ENCODE results near the gene CEP170B.
"Not testable (repeated sequence)": the region's sequence is repeated elsewhere in the genome, so short reads cannot be mapped to it uniquely, and the experiment has no call there.

CEP170B gene

GRCh38 chr14:104888489-104889374 lies 23.7 kb downstream of the CEP170B start:
- no peak for DNase-seq (ENCODE audit: low read depth in 1 of 2, low spot score in 1 of 2)

GRCh38 chr14:104889375-104889757 lies 24.3 kb downstream of the CEP170B start:
- no peak for DNase-seq (ENCODE audit: low read depth in 1 of 2, low spot score in 1 of 2)

GRCh38 chr14:104890292-104890691 lies 25.2 kb downstream of the CEP170B start:
- DNase-seq (ENCODE audit: low read depth in 1 of 2, low spot score in 1 of 2) = not testable (repeated sequence)

- no peak for DNase-seq (ENCODE audit: low read depth in 1 of 2, low spot score in 1 of 2)
Measured at GRCh38 chr14:104891121-104891551, 26.1 kb downstream of the CEP170B start.

- no peak for DNase-seq (ENCODE audit: low read depth in 1 of 2, low spot score in 1 of 2)
Measured at GRCh38 chr14:104891664-104892530, 26.8 kb downstream of the CEP170B start.

DNA sequence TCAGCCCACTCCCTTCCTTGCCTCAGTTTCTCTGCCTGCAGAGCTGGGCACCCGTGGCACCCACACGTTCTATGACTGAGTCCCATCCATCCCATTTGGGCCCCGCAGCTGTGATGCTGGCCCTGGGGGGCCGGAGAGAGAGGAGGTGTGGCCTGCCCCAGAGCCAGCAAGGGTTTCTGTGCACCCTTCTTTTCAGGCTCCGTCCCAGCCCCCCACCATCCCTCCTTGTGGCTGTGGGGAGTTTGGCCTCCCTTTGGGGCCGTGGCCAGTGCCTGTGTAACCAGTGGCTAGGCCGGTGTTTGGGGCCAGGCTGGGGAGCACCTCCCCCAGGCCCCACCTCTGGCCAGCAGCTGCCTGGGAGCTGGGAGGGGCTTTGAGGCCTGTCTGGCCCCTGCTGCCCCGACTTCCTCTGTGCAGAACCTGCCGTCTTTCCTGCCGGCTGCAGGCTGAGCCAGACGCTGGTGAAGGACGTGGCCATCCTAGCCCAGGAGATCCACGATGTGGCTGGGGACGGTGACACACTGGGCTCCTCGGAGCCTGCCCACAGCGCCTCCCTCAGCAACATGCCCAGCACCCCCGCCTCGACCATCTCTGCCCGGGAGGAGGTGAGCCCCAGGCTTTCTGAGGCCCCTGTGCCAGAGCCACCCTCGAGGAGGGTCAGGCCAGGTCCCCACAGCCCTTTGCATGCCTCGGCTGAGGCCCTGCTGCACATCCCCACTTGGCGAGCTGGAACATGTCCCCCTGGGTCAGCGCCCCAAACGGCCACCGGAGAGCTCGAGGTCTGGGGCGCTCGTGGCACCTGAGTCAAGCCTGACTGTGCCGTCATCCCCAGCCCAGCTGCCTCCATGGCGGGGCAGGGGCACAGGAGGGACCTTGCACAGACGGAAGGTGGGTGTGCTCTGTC lies 27.7 kb downstream of the CEP170B start:
- no peak for DNase-seq (ENCODE audit: low read depth in 1 of 2, low spot score in 1 of 2)

DNA sequence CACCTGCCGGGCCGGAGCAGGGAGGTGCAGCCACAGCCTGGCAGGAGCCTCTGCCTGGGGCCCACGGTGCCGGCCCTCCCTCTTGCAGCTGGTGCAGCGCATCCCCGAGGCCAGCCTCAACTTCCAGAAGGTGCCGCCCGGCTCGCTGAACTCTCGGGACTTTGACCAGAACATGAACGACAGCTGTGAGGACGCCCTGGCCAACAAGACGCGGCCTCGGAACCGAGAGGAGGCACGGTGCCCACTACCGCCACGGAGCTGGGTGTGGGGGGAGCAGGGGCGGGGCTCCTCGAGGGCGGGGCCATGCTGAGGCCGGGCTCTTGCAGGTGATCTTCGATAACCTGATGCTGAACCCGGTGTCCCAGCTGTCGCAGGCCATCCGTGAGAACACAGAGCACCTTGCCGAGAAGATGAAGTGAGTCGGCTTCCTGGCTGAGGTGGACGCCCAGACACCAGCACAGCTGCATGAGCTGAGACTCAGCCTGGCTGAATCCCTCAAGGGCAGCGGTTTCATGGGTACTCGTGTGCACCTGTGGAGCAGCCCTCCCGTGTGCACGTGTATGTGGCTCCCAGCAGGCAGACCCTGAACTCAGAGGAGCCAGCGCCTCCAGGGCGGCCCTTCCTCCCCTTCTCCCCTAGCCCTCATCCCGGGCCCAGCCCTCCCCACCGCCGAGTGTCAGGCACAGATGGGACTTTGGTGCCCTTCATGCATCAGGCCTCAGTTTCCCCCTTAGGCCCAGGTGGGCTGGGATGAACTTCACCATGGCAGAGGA lies 28.6 kb downstream of the CEP170B start:
- no peak for DNase-seq (ENCODE audit: low read depth in 1 of 2, low spot score in 1 of 2)

GRCh38 chr14:104894331-104895206 lies 29.5 kb downstream of the CEP170B start:
- DNase-seq (ENCODE audit: low read depth in 1 of 2, low spot score in 1 of 2) = no peak

DNA sequence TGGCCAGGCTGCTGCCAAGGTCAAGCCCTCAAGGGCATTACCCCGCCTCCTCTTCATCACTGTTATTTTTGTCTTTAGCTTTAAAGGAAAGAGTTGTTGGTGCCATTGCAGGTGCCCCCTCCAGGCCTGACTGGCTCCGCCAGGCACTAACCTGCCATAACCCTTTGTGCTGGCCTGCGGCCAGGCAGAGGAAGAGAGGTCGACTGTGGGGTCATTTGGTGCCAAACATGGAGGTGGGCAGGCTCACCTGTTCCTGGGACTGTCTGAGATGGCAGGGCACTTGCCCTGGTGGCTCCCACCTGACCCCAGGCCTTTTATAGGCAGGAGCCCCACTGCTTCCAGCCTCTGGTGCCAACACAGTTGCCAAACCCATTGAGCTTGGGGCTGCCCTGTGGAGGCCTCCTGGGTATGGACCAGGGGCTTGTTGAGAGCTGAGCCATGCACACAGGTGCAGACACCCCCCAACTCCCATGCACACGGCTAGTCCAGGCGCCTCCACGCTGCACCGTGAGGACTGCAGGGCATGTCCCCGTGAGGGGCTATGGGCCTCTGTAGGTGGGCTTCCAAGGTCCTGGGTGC lies 30.2 kb downstream of the CEP170B start:
- DNase-seq (ENCODE audit: low read depth in 1 of 2, low spot score in 1 of 2) = no peak

DNA sequence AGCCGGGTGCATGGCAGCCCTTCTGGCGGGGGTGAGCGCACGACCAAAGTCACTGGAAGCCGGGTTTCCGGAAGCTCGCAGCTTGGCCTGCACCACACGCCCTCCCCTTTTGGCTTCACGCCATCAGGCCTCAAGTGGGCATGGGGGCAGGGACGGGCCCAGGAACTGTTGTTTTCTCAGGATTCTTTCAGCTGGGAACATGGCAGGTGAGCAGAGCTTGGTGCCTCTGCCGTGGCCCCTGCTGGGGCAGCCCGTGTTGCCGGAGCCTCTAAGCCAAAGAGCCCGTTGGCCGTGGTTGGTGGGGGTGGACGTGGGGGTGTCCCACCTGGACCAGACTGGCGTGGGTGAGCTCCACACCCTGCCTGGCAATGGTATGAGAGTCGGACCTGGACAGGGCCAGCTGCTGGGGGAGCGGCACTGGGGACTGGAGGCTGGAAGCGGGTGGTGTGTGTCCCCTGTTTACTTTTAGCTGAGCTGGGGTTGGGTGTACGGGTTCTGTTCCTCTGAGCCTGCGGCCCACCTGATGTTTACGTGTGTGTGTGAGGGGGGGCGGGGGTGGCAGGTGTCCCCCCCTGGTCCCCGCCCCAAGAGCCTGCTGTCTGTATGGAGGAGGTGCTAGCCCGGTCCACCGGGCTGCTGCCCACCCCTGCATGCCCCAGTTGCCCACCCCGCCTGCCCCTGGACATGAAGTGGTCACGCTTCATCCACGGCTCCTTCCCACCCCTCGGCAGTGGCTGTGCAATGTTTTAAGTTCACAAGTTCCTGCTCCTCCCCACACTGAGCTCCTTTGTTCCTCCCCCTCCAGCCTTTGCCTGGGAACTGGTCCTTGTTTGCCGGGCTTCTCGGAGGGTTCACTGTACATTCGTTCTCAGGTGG lies 31.0 kb downstream of the CEP170B start:
- no peak for DNase-seq (ENCODE audit: low read depth in 1 of 2, low spot score in 1 of 2)

DNA sequence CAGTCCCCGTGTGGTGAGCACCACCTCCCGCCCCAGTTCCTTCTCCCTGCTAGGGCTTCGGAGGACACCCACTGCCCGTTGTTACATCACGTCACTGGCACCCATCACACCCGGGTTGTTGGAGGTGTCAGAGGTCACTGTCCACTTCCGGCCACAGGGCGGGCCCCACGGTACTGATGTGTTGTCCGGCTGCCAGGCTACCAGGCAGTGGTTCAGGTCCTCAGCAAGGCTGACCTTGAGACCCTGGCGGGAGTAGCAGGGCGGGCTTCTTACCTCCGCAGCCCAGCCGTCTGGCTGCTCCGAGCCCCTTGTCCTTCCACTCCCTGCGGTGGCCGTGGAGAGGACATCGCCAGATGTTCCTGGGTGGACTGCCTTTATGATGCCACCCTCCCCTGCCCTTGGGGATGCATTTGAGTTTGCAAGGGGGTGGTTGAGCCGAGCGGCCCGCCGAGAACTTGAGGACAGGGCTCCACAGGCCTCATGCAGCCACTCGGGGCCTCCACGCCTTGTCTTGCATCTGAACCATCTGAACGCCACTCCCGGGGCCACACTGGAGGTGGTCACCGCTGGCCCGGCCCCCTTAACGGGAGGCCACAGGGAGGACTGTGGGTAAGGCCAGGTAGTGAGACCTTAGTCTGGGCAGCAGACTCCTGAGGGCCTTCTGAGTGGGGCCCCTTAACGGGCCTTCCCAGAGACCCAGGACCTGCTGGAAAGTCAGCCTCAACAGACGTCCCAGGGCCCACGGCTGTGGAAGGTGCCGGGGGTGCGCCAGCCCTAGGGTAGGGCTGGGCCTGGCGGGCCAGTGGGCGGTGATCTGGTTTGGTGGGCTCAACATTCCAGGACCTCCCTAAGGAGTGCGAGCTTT lies 32.5 kb downstream of the CEP170B start:
- DNase-seq (ENCODE audit: low read depth in 1 of 2, low spot score in 1 of 2) = no peak

DNA sequence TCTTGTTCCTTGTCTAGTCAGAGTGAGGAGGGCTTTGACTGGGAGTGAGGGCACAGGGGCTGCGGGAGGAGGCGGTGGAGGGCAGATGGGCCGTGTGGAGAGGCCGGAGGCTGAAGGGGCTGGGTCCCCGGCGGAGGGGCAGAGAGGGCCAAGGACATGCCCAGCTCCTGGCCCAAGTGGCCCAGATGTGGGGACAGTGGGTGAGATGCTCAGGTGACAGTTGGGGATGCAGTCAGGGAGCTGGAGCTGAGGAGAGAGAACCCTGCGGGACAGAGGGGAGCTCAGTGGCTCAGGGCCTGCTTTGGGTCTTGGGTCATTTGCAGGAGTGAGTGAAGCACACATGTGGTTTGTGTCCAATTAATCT lies 33.1 kb downstream of the CEP170B start:
- no peak for DNase-seq (ENCODE audit: low read depth in 1 of 2, low spot score in 1 of 2)

- DNase-seq (ENCODE audit: low read depth in 1 of 2, low spot score in 1 of 2) = no peak
Measured at GRCh38 chr14:104898870-104899510, 33.9 kb downstream of the CEP170B start.

DNA sequence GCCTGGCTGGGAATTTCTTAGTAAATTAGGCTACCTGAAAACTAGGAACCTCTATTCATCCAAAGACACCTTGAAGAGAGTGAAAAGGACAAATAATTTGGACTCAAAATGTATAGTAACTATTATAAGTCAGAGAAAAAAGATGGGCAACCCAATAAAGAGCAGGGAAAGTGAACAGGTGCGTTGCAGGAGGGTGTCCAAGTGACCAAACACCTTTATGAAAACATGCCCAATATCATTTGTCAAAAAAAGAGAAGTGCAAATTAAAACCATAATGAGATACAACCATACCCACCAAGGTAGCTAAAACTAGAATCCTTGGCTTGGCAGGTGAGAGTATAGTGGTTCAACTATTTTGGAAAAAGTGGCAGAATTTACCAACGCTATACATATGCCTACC lies 34.7 kb downstream of the CEP170B start:
- DNase-seq (ENCODE audit: low read depth in 1 of 2, low spot score in 1 of 2) = no peak

- DNase-seq (ENCODE audit: low read depth in 1 of 2, low spot score in 1 of 2) = no peak
Measured at GRCh38 chr14:104900639-104901512, 35.8 kb downstream of the CEP170B start.

- no peak for DNase-seq (ENCODE audit: low read depth in 1 of 2, low spot score in 1 of 2)
Measured at GRCh38 chr14:104903990-104904389, 38.9 kb downstream of the CEP170B start.
